Mucosa of rectum (tissue), 2 donors: ENCODE data around the gene XPO1.
A peak's percentile ranks its signal among the peaks of the same experiment; 100 is the strongest.

Source experiments
- H3K27ac ChIP-seq, 2 donors: one replicate each; pipeline ENCODE4 v1.7.0; 2013; ENCODE audit warnings: inconsistent platforms in 2 of 2, low read depth in 2 of 2, low read length in 2 of 2
- H3K27me3 ChIP-seq, 2 donors: one replicate each; pipeline ENCODE4 v1.7.0; 2013; ENCODE audit warnings: low read length in 2 of 2; ENCODE audit not compliant: control insufficient read depth in 2 of 2, insufficient read depth in 2 of 2
- H3K36me3 ChIP-seq, 2 donors: one replicate each; pipeline ENCODE4 v1.7.0; 2013; ENCODE audit warnings: low read length in 2 of 2; ENCODE audit not compliant: control insufficient read depth in 2 of 2, insufficient read depth in 2 of 2
- H3K4me1 ChIP-seq, 2 donors: one replicate each; pipeline ENCODE4 v1.7.0; 2013; ENCODE audit warnings: low read length in 2 of 2, mild to moderate bottlenecking in 1 of 2; ENCODE audit not compliant: control insufficient read depth in 2 of 2, insufficient read depth in 2 of 2
- H3K4me3 ChIP-seq, 2 donors: one replicate each; pipeline ENCODE4 v1.7.0; 2013; ENCODE audit warnings: low read length in 2 of 2
- H3K9ac ChIP-seq, 2 donors: one replicate each; pipeline ENCODE4 v1.7.0; 2013; ENCODE audit warnings: low read length in 2 of 2, low read depth in 1 of 2, mild to moderate bottlenecking in 1 of 2
- H3K9me3 ChIP-seq, 2 donors: one replicate each; pipeline ENCODE4 v1.7.0; 2013; ENCODE audit warnings: low read length in 2 of 2; ENCODE audit not compliant: control insufficient read depth in 2 of 2
- donor health status: healthy.
- donor health status: Normal muscosa, but diverticular disease.

XPO1 gene

GRCh38 chr2:61536572-61537276 lies 1.4 kb downstream of the XPO1 start:
- Histone ChIP-seq H3K27ac (peak overlapping the region; percentile 99), H3K27me3 (no peaks in the 10 kb centered on the region)

GRCh38 chr2:61536180-61536571 lies 2.0 kb downstream of the XPO1 start:
- Histone ChIP-seq H3K4me1 (peaks cover 8 to 16% of the 10 kb centered on the region in 2 donors), H3K27ac (peak overlapping the region; percentile 99)

More at GRCh38 chr2:61536572-61537276, 1.4 kb downstream of the XPO1 start:
- Histone ChIP-seq H3K9ac (peak overlapping the region; percentile 60 to 89), H3K4me3 (peak overlapping the region; percentile 90 to 93), H3K9me3 (no peaks in the 10 kb centered on the region), H3K36me3 (no peaks in the 10 kb centered on the region), H3K4me1 (peaks cover 8 to 16% of the 10 kb centered on the region in 2 donors)

GRCh38 chr2:61535449-61535848 lies 2.7 kb downstream of the XPO1 start:
- no peaks in the 10 kb centered on the region for H3K27me3 ChIP-seq
- peak overlapping the region; percentile 99 for H3K27ac ChIP-seq
- H3K4me3 ChIP-seq, result peak overlapping the region in 1 of 2 donors; percentile 90
- H3K9ac ChIP-seq, result no peak overlapping the region
- peaks cover 0 to 3% of the 10 kb centered on the region in 2 donors for H3K36me3 ChIP-seq
- H3K9me3 ChIP-seq, result no peaks in the 10 kb centered on the region
- peaks cover 8 to 16% of the 10 kb centered on the region in 2 donors for H3K4me1 ChIP-seq

More at GRCh38 chr2:61536180-61536571, 2.0 kb downstream of the XPO1 start:
- no peaks in the 10 kb centered on the region for H3K27me3 ChIP-seq
- H3K9ac ChIP-seq, result peak overlapping the region; percentile 60 to 89
- H3K4me3 ChIP-seq, result peak overlapping the region; percentile 90 to 93
- no peaks in the 10 kb centered on the region for H3K9me3 ChIP-seq
- peaks cover 0 to 3% of the 10 kb centered on the region in 2 donors for H3K36me3 ChIP-seq

GRCh38 chr2:61534926-61535325 lies 3.2 kb downstream of the XPO1 start:
- H3K27ac ChIP-seq, result no peak overlapping the region
- H3K4me3 ChIP-seq, result peak overlapping the region in 1 of 2 donors; percentile 90
- peaks cover 8 to 16% of the 10 kb centered on the region in 2 donors for H3K4me1 ChIP-seq
- no peak overlapping the region for H3K9ac ChIP-seq
- H3K27me3 ChIP-seq, result no peaks in the 10 kb centered on the region
- H3K9me3 ChIP-seq, result no peaks in the 10 kb centered on the region
- peaks cover 0 to 3% of the 10 kb centered on the region in 2 donors for H3K36me3 ChIP-seq

GRCh38 chr2:61530749-61531148 lies 7.4 kb downstream of the XPO1 start:
- Histone ChIP-seq H3K27me3 (no peaks in the 10 kb centered on the region), H3K27ac (no peak overlapping the region), H3K4me3 (no peak overlapping the region), H3K9me3 (no peaks in the 10 kb centered on the region), H3K4me1 (peaks cover 0 to 5% of the 10 kb centered on the region in 2 donors), H3K36me3 (peaks cover under 1 to 3% of the 10 kb centered on the region in 2 donors), H3K9ac (no peak overlapping the region)

GRCh38 chr2:61529944-61530735 lies 8.0 kb downstream of the XPO1 start:
- Histone ChIP-seq H3K9ac (no peak overlapping the region), H3K36me3 (peaks cover 2 to 4% of the 10 kb centered on the region in 2 donors), H3K27ac (no peak overlapping the region), H3K9me3 (no peaks in the 10 kb centered on the region), H3K4me1 (peaks cover 0 to 4% of the 10 kb centered on the region in 2 donors), H3K27me3 (no peaks in the 10 kb centered on the region), H3K4me3 (no peak overlapping the region)

- Histone ChIP-seq H3K4me1 (no peaks in the 10 kb centered on the region), H3K9ac (no peak overlapping the region), H3K9me3 (no peaks in the 10 kb centered on the region), H3K27ac (no peak overlapping the region), H3K4me3 (no peak overlapping the region), H3K27me3 (no peaks in the 10 kb centered on the region), H3K36me3 (peaks cover 30 to 36% of the 10 kb centered on the region in 2 donors)
Measured at GRCh38 chr2:61520261-61520660, 17.9 kb downstream of the XPO1 start.

GRCh38 chr2:61512768-61513398 lies 25.3 kb downstream of the XPO1 start:
- Histone ChIP-seq H3K27ac (peak overlapping the region in 1 of 2 donors; percentile 23), H3K36me3 (peaks cover 29 to 38% of the 10 kb centered on the region in 2 donors)

GRCh38 chr2:61510674-61511671 lies 27.2 kb downstream of the XPO1 start:
- Histone ChIP-seq H3K27ac (no peak overlapping the region), H3K9me3 (no peaks in the 10 kb centered on the region), H3K36me3 (peaks cover 29 to 34% of the 10 kb centered on the region in 2 donors), H3K9ac (no peak overlapping the region), H3K27me3 (no peaks in the 10 kb centered on the region), H3K4me1 (peaks cover 0 to 5% of the 10 kb centered on the region in 2 donors), H3K4me3 (no peak overlapping the region)

More at GRCh38 chr2:61512768-61513398, 25.3 kb downstream of the XPO1 start:
- Histone ChIP-seq H3K4me3 (no peak overlapping the region), H3K27me3 (no peaks in the 10 kb centered on the region), H3K4me1 (peaks cover 0 to 5% of the 10 kb centered on the region in 2 donors), H3K9ac (no peak overlapping the region), H3K9me3 (no peaks in the 10 kb centered on the region)
